ENCODE data around the gene PHACTR4. TPM values are rescaled to one million over a fixed set of nuclear protein-coding genes. Genes with fewer than 3 reads are reported as not detected.
"Not testable (repeated sequence)": the region's sequence is repeated elsewhere in the genome, so short reads cannot be mapped to it uniquely, and the experiment has no call there.

The PHACTR4 gene
- total and polyA plus RNA-seq, 2 donors (not counting 1 experiment from before 2014, with no cell fraction given) = 5.5 to 6.9 TPM

- Histone ChIP-seq H2AFZ (ENCODE audit: low read length) (no peak overlapping the region), H3K27ac (ENCODE audit: insufficient read depth, low read length) (no peak overlapping the region), H3K4me2 (ENCODE audit: extremely low read depth, insufficient read depth, low read length) (no peak overlapping the region), H3K9me3 (ENCODE audit: control insufficient read depth, insufficient read depth, low read depth, low read length) (no peaks in the 10 kb centered on the region), H3K36me3 (ENCODE audit: control insufficient read depth, insufficient read depth, low read length) (no peaks in the 10 kb centered on the region), H3K9ac (ENCODE audit: insufficient read depth, low read length) (no peak overlapping the region), H4K20me1 (ENCODE audit: control insufficient read depth, extremely low read depth, insufficient read depth, low read length) (no peaks in the 10 kb centered on the region), H3K27me3 (ENCODE audit: control insufficient read depth, insufficient read depth, low read length) (no peaks in the 10 kb centered on the region), H3K4me3 (replicated peaks in 1 of 4; ENCODE audit: control extremely low read depth in 1 of 4, insufficient read depth in 1 of 4, low read depth in 3 of 4, low read length in 4 of 4) (no peak overlapping the region), H3K4me1 (ENCODE audit: control insufficient read depth, extremely low read depth, insufficient read depth, low read length) (no peaks in the 10 kb centered on the region), H3K79me2 (ENCODE audit: control insufficient read depth, insufficient read depth, low read length) (no peaks in the 10 kb centered on the region)
- TF ChIP-seq CTCF (conservative IDR thresholded peaks at IDR 0.05 in 1 of 2, IDR thresholded peaks at IDR 0.05 in 1 of 2; ENCODE audit: low read depth in 1 of 2, low read length in 2 of 2) (no peak), EZH2 (IDR thresholded peaks at IDR 0.05; ENCODE audit: low read length, missing control alignments) (no peak)
- peak in 1 of 2 donors; percentile 79 for DNase-seq (ENCODE audit: low read depth in 2 of 2)
Measured at GRCh38 chr1:28343405-28343804, 26.1 kb upstream of the PHACTR4 start.

GRCh38 chr1:28353248-28353810, 16.2 kb upstream of the PHACTR4 start:
- H2AFZ ChIP-seq (ENCODE audit: low read length); H3K9ac ChIP-seq (ENCODE audit: insufficient read depth, low read length); DNase-seq (ENCODE audit: low read depth in 2 of 2); H3K79me2 ChIP-seq (ENCODE audit: control insufficient read depth, insufficient read depth, low read length); H3K4me1 ChIP-seq (ENCODE audit: control insufficient read depth, extremely low read depth, insufficient read depth, low read length); H3K4me2 ChIP-seq (ENCODE audit: extremely low read depth, insufficient read depth, low read length); H3K9me3 ChIP-seq (ENCODE audit: control insufficient read depth, insufficient read depth, low read depth, low read length); H3K27me3 ChIP-seq (ENCODE audit: control insufficient read depth, insufficient read depth, low read length); H3K4me3 ChIP-seq (replicated peaks in 1 of 4; ENCODE audit: control extremely low read depth in 1 of 4, insufficient read depth in 1 of 4, low read depth in 3 of 4, low read length in 4 of 4); H3K36me3 ChIP-seq (ENCODE audit: control insufficient read depth, insufficient read depth, low read length); H3K27ac ChIP-seq (ENCODE audit: insufficient read depth, low read length); H4K20me1 ChIP-seq (ENCODE audit: control insufficient read depth, extremely low read depth, insufficient read depth, low read length): not testable (repeated sequence)

GRCh38 chr1:28354121-28354520, 15.4 kb upstream of the PHACTR4 start:
- Histone ChIP-seq H2AFZ (ENCODE audit: low read length) (no peak overlapping the region), H3K9ac (ENCODE audit: insufficient read depth, low read length) (no peak overlapping the region), H3K4me3 (replicated peaks in 1 of 4; ENCODE audit: control extremely low read depth in 1 of 4, insufficient read depth in 1 of 4, low read depth in 3 of 4, low read length in 4 of 4) (no peak overlapping the region), H3K27me3 (ENCODE audit: control insufficient read depth, insufficient read depth, low read length) (no peaks in the 10 kb centered on the region), H3K79me2 (ENCODE audit: control insufficient read depth, insufficient read depth, low read length) (no peaks in the 10 kb centered on the region), H4K20me1 (ENCODE audit: control insufficient read depth, extremely low read depth, insufficient read depth, low read length) (no peaks in the 10 kb centered on the region), H3K9me3 (ENCODE audit: control insufficient read depth, insufficient read depth, low read depth, low read length) (no peaks in the 10 kb centered on the region), H3K4me1 (ENCODE audit: control insufficient read depth, extremely low read depth, insufficient read depth, low read length) (no peaks in the 10 kb centered on the region), H3K36me3 (ENCODE audit: control insufficient read depth, insufficient read depth, low read length) (no peaks in the 10 kb centered on the region), H3K4me2 (ENCODE audit: extremely low read depth, insufficient read depth, low read length) (no peak overlapping the region), H3K27ac (ENCODE audit: insufficient read depth, low read length) (no peak overlapping the region)
- no peak for TF ChIP-seq EZH2 (IDR thresholded peaks at IDR 0.05; ENCODE audit: low read length, missing control alignments)
- TF ChIP-seq CTCF (conservative IDR thresholded peaks at IDR 0.05 in 1 of 2, IDR thresholded peaks at IDR 0.05 in 1 of 2; ENCODE audit: low read depth in 1 of 2, low read length in 2 of 2) = no peak
- peak; percentile 45 to 66 for DNase-seq (ENCODE audit: low read depth in 2 of 2)

All from fibroblast of lung (primary cell).